ENCODE data around the gene CHCHD10.

Gene CHCHD10

DNA sequence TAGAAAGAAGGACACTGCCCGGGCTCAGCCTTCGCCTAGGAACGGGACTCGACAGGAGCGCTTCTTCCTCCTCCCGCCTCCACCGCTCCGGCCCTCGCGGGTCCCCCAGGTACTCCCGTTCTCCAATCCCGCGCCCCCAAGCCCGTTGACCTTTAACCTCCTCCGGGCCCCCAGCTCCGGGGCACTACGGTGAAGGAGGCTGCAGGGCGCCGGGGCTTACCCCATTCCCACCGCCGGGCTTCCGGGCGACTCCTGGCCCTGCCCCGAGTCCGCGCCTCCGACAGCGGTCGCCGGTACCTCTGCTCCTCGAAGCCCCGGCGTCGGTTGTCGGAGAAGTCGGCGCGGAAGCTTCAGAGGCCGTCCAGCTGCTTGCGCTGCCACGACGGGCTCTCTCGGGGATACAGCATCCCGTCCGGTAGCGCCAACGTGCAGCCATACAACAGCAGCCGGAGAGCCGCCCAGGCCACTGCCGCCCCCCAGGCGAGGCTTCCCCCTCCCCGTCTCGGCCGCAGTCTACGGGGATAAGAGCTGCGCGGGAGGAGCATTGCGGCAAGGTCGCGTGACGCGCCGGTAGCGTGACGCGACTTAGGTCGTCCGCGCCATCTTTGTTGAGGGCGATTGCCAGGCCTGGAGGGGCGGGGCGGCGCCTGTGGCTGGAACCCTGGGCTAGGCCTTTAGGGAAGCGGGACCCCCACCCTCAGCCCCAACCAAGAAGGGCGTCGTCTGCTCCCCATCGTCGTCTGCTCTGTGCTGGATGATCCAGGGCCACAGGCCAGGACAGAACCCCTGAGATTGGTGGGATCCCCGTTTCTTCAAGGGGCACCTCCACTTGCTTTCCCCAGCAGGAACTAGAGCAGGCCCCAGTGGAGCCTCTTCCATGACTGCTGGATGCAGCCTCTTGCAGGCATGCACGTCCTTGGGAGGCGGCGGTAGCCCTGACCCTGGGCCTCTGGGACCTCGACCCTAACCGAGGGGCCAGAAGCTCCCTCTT, 50.7 kb downstream of the CHCHD10 start:
- in situ Hi-C loops (cut with MboI; ENCODE audit: low pct_unique_long_range_greater_than_20kb, low sequenced_read_pairs) = loop anchor here (25.0 kb wide), 1 partner anchor 95 kb away; no protein-coding TSS in a partner anchor
- peak; percentile 89 for DNase-seq

Measured in KBM-7 (cell line).